HG02763 (cell line): ENCODE results near the gene ASCC2.

Experiments used
- ATAC-seq: cut with Tn5 transposase; IDR thresholded peaks from one replicate; pipeline ENCODE4 v1.9.1; 2021; ENCODE audit warnings: mild to moderate bottlenecking, moderate library complexity; ENCODE audit not compliant: unreplicated experiment

ASCC2 gene

GRCh38 chr22:29788339-29789279 lies 49.5 kb downstream of the ASCC2 start:
- ATAC-seq: no peak

- no peak for ATAC-seq
Observed at GRCh38 chr22:29787371-29787980, 50.6 kb downstream of the ASCC2 start.

- no peak for ATAC-seq
Observed at GRCh38 chr22:29786031-29786430, 52.0 kb downstream of the ASCC2 start.

DNA sequence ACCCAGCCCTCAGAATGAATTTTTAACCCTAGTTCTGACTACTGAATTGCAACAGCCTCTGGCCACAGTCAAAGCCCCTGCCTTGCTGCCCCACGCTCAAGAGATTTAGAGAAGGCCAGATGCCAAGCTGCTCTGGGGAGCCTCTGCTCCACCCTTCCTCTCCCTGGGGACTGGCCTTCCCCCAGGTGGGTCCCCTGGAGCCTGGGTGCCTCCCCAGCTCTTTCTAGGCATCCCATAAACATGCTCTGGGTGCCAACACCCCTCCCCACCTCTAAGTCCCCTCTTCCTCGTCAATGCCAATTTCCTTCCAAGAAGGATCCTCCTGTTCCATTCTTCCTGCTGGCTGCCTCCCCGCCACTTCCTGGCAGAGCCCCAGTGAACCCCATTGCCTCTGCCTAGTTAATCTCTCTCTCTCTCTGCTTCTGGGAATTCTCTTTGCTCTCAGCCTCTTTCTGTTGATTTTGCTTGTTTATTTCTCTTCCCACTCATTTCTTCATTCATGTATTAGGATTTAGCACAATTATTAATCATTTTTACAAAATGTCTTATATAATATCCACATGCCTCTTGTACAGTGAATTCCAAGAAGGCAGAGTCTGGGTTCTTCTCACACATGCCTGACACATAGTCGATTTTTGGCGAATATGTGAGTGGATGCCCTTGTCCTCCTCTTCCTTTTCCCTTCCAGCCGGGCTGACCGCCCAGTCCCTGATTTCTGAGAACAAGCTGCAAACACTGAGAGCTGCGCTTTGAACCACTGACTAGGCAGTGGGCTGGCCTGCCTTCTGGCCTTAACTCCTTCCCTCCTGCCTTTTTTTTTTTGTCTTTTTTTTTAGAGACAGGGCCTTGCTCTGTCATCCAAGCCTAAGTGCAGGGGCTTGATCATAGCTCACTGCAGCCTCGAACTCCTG lies 53.4 kb downstream of the ASCC2 start:
- no peak for ATAC-seq

DNA sequence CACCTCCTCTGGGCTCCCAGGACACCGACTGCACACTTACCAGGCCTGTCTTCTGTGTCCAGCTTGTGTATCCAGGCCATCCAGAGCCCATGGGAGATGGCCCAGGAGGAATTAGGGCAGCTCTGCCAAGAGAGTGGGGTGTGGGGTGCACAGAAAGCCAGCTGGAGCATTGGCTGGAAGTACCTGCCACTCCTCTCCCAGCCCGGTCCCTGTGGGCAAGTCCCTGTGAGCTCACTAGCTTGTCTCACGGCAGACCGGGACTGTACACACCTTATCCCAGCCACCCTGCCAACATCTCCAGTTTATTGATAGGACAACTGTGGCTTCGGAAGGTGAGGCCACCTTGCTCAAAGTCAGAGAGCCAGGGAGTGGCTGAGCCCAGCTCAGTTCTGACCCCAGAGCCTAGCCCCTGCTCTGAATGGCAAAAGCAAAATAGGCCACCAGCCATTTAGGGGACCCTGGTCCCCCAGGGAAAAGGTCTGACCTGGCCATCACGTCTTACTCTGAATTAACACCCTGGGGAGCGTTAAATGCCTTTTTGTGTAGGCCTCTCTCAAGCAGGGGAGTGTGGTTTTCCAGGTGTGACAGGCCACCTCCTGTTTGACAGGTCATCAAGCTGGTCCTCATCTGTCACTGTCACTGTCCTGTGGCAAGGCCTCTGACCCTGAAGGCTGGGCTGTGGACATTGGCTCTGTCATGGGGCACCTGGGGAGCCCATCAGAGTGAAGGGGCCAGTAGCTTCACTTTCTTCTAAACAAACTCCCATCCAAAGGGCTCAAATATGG lies 55.8 kb downstream of the ASCC2 start:
- ATAC-seq: no peak

GRCh38 chr22:29780748-29781676 lies 57.1 kb downstream of the ASCC2 start:
- no peak for ATAC-seq

DNA sequence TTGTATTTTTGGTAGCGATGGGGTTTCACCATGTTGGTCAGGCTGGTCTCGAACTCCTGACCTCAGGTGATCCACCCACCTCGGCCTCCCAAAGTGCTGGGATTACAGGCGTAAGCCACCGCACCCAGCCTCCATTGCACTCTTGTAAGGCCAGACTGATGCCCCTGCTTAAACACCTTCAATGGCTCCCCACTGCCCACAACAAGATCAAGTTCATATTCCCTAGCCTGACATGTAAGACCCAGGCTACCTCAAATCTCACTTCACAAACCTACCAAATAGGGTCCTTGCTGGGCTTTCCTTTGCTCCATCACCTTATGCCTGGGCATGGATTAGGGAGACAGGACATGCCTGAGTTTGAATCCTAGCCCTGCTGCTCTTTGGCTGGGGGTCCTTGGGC lies 57.9 kb downstream of the ASCC2 start:
- no peak for ATAC-seq

DNA sequence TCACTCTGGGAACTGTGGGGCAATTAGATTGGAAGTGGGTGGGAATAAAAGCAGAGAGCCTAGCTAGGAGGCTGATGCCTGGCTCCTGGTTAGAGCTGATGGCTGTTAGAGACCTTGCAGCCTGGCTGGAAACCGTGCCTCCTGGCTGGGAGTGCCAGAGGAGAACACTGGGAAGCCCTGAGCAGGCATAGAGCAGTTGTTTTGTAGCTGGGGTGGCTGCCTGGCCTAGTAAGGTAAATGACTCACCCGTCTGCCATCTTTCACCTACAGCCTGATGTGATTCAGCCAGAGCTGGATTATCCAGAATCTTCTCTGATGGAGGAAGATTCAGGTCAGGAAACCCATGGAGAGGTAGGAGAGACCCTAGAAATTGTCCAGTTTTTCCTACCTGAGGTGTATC lies 64.8 kb downstream of the ASCC2 start:
- ATAC-seq: no peak

DNA sequence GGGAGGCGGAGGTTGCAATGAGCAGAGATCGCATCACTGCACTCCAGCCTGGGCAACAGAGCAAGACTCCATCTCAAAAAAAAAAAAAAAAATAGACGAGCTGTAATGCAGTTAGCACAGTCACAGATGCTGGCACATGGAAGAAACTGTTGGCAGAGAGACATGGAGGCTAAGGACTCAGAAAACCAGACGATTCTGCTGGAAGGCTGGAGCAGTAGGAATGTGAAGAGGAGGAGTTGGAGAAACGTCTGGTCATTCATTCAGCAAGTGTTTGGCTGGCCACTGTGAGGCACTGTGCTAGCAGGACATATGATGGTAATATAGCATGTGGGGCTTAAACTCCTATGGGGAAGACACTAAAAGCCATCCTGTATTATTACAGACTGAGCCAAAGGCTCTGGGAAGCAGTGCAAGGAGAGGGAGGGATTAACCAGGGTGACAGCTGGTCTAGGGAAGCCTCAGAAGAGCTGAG lies 65.9 kb downstream of the ASCC2 start:
- no peak for ATAC-seq

GRCh38 chr22:29769723-29770321 lies 68.3 kb downstream of the ASCC2 start:
- no peak for ATAC-seq

DNA sequence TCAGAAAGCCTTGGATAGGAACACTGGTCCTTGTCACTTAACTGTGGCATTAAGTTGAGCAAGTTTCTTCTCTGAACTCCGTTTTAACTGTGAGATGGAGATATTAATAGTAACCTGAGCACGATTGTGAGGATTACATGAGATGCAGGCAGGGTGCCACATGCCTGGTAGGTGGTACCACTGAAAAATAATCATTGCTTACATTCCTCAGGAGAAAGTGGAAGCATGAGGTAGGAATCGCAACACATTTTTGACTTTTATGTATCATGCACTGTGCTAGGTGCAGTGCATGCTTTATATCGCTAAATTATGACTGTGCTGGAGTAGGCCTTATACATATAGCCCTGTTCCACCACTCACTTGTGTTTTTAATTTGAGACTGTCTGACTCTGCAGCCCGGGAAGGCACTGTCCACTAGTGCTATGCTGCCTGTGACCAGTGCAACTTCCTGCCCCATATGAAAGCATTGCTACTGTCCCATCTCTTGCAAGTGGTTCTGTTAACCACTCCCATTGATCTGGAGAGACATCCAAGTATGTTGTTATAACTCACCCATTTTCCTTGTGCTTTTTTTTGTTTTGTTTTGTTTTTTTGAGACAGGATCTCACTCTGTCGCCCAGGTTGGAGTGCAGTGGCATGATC lies 69.9 kb downstream of the ASCC2 start:
- ATAC-seq: no peak

DNA sequence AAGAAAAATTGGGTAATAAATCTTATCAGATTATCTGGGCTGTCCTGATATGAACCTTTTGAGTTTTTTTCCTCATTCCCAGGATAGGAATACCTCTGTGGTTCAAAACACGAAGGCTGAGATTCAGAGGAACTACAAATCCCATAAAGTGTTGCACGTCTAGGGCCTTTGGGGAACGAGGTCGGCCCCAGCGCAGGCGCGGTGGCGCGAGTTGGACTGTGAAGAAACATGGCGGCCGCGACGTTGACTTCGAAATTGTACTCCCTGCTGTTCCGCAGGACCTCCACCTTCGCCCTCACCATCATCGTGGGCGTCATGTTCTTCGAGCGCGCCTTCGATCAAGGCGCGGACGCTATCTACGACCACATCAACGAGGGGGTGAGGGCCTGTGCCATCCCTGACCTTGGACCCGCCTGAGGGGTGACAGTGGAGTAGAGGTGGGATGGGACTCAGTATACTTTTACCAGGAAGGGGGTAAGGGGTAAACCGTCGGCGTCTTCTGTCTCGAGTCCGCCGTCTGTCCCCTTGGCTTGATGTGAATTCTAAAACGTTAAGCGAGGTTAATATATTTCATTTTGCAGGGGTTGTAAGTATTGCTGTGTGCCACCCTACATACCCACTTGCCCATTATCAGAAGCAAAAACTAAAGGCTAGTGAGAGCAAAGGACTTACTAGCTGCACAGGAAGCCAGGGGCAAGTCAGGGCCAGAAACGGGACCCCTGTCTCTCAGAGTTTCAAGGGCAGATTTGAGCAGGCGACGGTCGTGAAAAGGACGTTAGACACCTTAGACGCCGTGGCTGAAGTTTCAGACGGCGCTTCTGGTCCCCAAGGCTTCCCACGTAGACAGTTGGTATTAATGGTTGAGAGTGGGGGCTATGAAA lies 70.7 kb downstream of the ASCC2 start, which contains the start of gene UQCR10:
UQCR10 (plus strand) TSS at position 199 of the 881 bp plus-strand sequence; CDS start at position 229, 30 bp downstream.
- peak; percentile 63 for ATAC-seq

GRCh38 chr22:29766632-29767170 lies 71.4 kb downstream of the ASCC2 start, which contains the start of gene ZMAT5:
Gene ZMAT5 (minus strand): TSS chr22:29767007. CDS start chr22:29748544, 18,463 bp downstream.
- ATAC-seq: peak; percentile 90

GRCh38 chr22:29765905-29766631 lies 72.0 kb downstream of the ASCC2 start:
- ATAC-seq: peak; percentile 6

- ATAC-seq: no peak
Observed at GRCh38 chr22:29762263-29762662, 75.8 kb downstream of the ASCC2 start.

- ATAC-seq: no peak
Observed at GRCh38 chr22:29758959-29759358, 79.1 kb downstream of the ASCC2 start.
